Limb (tissue), 2 donors: ENCODE data around the gene N4BP3.
"Not testable (repeated sequence)": the region's sequence is repeated elsewhere in the genome, so short reads cannot be mapped to it uniquely, and the experiment has no call there.

Experiments used
- DNase-seq, 2 donors: peaks; one replicate each; pipeline ENCODE4 v3.0.0-alpha.2; 2016; ENCODE audit errors: extremely low spot score in 2 of 2

N4BP3 gene

GRCh38 chr5:178121391-178122276, 8.3 kb downstream of the N4BP3 start:
- peak; percentile 73 to 85 for DNase-seq

DNA sequence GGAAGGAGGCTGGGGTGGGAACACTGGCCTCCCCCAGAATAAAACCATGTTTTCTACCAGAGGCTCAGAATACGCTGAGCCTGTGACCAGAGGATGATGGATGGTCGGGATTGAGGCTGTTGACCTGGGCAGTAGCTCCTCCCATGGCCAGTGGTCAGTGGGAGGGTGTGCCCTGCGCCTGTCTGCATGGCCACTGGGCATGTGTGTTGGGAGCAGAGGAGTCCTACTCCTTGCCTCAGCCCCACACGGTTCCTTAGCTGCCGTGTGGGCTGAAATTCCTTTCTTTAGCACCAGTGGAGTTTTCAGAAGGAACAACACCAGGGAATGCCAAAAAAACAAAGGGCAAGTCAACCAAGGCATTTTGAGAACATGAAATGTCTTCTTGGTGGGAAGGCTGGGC, 9.0 kb downstream of the N4BP3 start:
- DNase-seq = no peak

DNA sequence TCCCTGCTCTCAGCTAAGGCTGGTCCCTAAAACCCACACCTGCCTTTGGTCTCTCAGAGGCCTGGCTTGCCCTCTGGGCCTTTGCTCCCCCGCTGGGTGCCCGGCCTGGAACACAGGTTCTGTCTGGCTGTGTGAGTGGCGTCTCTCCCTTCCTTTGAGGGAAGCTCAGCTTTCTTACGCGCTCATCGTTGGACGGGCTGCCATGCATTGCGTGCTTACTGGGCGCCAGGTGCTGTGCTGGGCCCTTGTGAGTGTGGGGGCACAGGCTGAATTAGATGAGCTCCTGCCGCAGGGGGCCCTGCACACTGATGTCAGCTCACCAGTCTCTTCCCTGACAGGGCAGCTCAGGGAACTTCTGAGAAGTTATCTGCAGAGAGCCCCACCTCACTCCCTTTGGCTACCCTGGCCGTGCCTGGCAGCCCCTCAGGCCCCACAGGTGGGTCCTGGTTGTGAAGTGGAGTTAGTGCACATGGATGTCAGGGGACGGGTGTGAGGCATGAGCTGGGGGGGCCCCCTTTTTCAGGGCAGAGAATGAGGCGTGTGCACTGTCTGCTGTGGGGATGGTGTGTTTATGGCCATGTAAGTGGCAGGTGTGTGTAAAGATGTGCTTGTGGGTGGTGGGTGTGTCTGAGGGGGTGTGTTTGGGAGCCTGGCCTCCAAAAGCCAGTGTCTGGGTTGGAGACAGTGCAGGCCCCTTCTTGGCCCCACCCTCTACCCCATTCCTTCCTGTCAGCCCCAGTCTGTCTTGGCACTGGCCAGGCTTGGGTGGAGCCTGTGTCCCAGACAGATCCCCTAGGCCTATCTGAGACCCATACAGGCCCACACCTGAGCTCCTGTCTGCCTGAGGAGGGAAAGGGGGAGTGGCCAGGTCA, 10.0 kb downstream of the N4BP3 start:
- DNase-seq = no peak

- no peak for DNase-seq
These were observed 10.9 kb downstream of the N4BP3 start for GRCh38 chr5:178123966-178124925.

DNA sequence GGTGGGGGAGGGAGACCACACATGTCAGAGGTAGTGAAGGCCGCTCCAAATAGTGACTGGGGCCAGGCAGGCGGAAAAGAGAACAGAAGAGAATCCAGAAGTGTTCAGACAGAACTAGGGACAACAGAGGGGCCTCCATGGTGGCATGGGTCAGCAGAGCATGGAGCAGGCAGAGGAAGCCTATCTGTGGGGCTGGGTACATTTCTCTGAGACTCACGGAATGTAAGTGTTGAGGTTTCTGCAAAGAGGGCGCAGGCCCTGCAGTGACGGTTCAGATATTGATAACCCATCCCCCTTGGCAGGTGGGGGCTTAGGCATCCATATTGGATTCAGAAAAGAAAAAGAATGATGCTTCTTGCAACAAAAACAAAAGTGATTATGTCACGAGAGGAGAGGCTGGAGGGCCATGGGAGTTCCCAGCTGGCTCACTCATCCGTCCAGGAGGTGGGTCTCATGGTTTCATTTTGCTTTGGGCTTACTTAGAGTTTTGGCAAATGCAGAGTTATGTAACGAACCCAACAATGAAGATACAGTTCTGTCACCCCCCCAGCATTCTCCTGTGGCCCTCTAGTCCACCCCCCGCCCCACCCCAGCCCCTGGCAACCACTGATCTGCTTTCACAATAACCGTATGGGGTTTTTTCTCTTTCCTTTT, 12.0 kb downstream of the N4BP3 start:
- no peak for DNase-seq

DNA sequence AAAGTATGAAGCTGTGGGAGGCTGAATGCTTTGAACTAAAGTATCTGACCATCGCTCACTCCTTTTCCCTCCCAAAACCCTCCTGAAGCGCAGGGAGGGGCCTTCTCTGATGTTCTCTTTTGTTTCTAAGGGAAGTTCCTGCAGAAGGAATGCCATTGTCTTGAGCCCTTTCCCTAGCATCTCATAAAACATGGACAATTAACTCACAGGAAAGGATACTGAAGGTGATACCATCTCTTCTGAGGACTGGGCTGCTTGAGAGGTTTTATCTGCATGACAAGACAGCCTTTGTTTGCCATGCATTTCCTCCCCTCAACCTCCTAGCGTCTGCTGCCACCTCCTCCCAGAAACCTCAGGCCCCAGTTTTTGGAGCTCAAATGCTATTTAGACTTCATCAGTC, 13.2 kb downstream of the N4BP3 start:
- DNase-seq = no peak

DNA sequence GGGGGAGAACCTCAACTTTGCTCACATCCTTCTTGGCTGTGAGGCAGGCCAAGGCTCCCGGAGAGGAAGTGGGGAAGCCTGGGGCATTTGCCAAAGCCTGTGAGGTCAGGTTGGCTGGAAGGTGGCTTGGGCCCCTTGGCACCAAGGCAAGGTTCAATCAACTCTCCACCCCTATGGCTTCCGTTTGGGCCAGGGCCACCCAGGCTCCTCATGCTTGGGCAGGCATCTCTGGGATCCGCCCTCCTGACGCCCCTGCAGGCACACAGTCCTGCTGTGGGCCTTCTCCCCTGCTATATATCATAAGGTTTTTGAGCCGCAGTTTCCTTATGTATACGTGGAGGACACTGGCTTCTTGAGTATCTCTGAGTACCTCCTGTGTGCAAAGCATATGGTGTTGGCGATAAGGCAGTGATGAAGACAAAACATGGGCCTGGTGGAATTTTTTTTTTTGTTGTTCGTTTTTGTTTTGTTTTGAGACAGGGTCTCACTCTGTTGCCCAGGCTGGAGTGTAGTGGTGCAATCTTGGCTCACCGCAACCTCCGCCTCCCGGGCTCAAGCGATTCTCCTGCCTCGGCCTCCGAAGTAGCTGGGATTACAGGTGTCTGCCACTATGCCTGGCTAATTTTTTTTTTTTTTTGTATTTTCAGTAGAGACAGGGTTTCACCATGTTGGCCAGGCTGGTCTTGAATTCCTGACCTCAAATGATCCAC, 14.1 kb downstream of the N4BP3 start:
- not testable (repeated sequence) for DNase-seq

DNA sequence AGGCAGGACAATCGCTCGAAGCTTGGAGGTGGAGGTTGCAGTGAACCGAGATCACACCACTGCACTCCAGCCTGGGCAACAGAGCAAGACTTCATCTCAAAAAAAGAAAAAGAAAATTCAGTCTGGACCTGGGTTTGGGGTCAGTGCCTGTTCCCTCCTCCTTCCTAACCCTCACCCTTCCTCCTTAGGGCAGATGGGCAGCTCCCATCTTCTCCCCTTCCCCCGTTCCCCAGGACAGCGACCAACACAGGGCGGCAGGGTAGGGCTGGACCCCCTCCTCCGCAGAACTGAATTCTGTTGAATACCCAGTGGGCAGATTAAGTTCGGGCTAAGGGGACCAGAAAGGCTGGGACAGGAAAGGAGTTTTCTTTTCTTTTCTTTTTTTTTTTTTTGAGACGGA, 16.0 kb downstream of the N4BP3 start:
- no peak for DNase-seq

GRCh38 chr5:178130234-178130575, 16.9 kb downstream of the N4BP3 start:
- DNase-seq = not testable (repeated sequence)

DNA sequence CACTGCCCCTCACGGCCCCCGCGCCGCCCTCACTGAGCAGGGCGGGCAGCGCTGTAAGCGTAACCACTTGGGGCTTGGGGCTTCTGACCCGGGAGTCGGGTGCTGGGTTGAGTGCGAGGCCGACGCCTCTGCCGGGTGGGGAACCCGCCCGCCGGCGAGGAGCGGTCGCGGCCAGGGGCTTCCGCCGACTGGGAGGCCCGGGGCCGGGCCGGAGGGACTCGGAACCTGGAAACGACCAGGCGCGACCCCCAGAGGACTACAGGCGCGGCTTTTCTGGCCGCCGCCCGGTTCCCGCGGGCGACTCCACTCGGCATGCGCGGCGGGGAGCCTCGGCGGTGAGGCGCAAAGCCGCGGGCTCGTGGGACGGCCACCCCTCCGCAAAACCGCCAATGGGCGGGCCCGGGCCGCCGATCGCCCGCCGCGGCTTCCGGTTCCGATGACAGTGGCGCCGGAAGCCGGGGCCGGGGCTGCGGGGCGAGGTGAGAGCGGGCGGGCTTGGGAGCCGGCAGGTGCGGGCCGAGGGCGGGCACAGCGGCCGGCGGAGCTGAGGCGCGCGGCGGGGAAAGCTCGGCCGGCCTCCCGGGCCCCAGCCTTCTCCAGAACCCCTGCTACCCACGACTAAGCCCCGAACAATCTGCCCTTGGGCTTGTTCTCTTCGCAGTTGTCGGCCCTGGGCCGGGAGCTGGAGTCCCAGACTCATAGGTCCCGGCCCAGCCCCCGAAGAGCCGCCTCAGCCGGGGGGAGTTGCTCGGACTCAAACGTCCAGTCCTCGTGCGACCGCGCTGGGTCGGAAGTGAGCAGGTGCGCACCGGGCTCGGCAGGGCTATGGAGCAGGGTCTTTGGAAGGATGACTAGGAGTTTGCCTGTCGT, 17.5 kb downstream of the N4BP3 start, which contains the start of gene RMND5B:
Gene RMND5B, plus strand, starts transcription at position 439 of the 870 bp plus-strand sequence. CDS start 7,106 bp downstream, outside the sequence.
- DNase-seq = peak; percentile 67 to 87

DNA sequence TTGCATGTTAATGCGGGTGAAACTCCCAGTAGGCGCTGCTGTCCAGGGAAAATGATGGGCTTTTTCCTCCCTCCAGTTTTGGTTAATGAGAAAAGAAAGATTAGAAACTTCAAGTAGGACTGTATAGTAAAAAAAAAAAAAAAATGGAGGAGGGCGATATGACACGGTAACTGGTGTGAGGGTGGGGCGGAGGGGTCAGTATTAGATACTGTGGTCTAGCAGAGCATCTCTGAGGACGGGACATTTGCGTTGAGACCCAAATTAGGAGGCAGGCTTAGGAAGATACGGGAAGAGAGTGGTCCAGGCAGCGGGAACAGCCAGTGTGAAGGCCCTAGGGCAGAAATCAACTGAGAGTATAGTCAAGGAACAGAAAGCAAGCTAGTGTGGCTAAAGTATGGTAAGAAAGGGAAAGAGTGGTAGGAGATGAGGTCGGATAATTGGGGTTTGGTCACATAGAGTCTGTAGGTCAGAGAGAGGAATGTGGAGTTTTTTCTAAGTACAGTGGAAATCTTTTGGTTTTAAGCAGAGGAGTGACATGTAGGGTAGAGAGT, 18.2 kb downstream of the N4BP3 start:
- no peak for DNase-seq

GRCh38 chr5:178136990-178137389, 23.7 kb downstream of the N4BP3 start:
- DNase-seq = no peak

DNA sequence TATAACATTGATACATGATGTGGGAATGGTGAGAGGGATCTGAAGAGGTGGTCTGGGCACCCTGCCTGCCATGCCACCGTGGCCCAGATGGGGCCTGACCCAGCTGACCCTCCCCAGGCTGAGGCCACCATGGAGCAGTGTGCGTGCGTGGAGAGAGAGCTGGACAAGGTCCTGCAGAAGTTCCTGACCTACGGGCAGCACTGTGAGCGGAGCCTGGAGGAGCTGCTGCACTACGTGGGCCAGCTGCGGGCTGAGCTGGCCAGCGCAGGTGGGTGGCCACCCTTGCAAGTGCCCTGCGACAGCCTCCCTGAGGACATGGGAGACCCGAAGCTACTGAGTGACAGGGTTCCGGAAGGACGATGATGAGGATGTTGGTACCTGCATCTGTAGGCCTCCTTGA, 24.7 kb downstream of the N4BP3 start:
- no peak for DNase-seq

- DNase-seq = no peak
These were observed 28.2 kb downstream of the N4BP3 start for GRCh38 chr5:178141550-178141949.

DNA sequence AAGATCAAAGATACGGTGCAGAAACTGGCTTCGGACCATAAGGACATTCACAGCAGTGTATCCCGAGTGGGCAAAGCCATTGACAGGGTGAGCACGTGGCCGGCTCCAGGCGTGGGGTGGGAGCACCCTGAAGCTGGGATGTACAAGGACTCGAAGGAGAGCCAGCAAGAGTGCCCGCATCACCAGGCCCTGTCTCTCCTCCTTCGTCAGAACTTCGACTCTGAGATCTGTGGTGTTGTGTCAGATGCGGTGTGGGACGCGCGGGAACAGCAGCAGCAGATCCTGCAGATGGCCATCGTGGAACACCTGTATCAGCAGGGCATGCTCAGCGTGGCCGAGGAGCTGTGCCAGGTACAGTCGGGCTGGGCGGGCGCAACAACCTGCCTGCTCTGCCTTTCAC, 29.3 kb downstream of the N4BP3 start:
- DNase-seq = no peak

- DNase-seq = no peak
These were observed 29.9 kb downstream of the N4BP3 start for GRCh38 chr5:178143246-178143645.

GRCh38 chr5:178143901-178144300, 30.6 kb downstream of the N4BP3 start:
- DNase-seq = peak; percentile 62 to 66

GRCh38 chr5:178145965-178146820, 32.9 kb downstream of the N4BP3 start:
- peak in 1 of 2 donors; percentile 73 for DNase-seq
